Esophagus muscularis mucosa (tissue), 4 donors: ENCODE data around the gene CTIF. TPM values are rescaled to one million over a fixed set of nuclear protein-coding genes. Genes with fewer than 3 reads are reported as not detected.

ENCODE experiments used
- DNase-seq: peaks from one replicate; pipeline ENCODE4 v3.0.0-alpha.2; 2017; ENCODE audit errors: extremely low spot score
- H3K27ac ChIP-seq, 4 donors: fragments of 200-600 bp; sonication (generic); replicated peaks in 1 of 4; 1 replicate in 3 of 4; 2 replicates in 1 of 4; pipeline ENCODE4 v1.5.1; 2016 to 2019; ENCODE audit warnings: mild to moderate bottlenecking in 1 of 4
- H3K27me3 ChIP-seq, 4 donors: fragments of 200-600 bp; sonication (generic); one replicate each; pipeline versions ENCODE4 v1.5.1 to v1.6.0; 2016 to 2019
- H3K36me3 ChIP-seq, 4 donors: fragments of 200-600 bp; sonication (generic); one replicate each; pipeline ENCODE4 v1.5.1; 2016 to 2019
- H3K4me1 ChIP-seq, 4 donors: fragments of 200-600 bp; sonication (generic); one replicate each; pipeline ENCODE4 v1.5.1; 2016 to 2019
- H3K4me3 ChIP-seq, 4 donors: fragments of 200-600 bp; sonication (generic); 1 replicate in 2 of 4; 2 replicates in 2 of 4; pipeline ENCODE4 v1.5.1; 2016 to 2019; ENCODE audit warnings: mild to moderate bottlenecking in 4 of 4, moderate library complexity in 1 of 4
- H3K9me3 ChIP-seq, 4 donors: fragments of 200-600 bp; sonication (generic); 1 replicate in 3 of 4; 2 replicates in 1 of 4; pipeline ENCODE4 v1.5.1; 2016 to 2019
- EP300 ChIP-seq: sonication (generic); formaldehyde crosslinking; IDR thresholded peaks from one replicate; pipeline ENCODE4 v1.6.1; 2017; ENCODE audit warnings: antibody characterized with exemption
- POLR2A ChIP-seq: fragments of 450-650 bp; IDR thresholded peaks from one replicate; pipeline ENCODE4 v1.6.1; 2017; ENCODE audit warnings: antibody characterized with exemption, moderate library complexity, mild to moderate bottlenecking, low read depth
- POLR2AphosphoS5 ChIP-seq, 2 donors: sonication (generic); formaldehyde crosslinking; IDR thresholded peaks; one replicate each; pipeline ENCODE4 v1.6.1; 2017; ENCODE audit warnings: antibody characterized with exemption in 2 of 2
- WGBS: methylation state at CpG from one replicate; pipeline ENCODE4 v1.1.5; 2018; 5-methylcytosine and 5-hydroxymethylcytosine counted together
- intact Hi-C: fragments of 100-400 bp; cut with DNase I; formaldehyde crosslinking; loops from one replicate; pipeline ENCODE4 v1.15.1; 2023
- total RNA-seq, 4 donors: library from RNA; depleted of rRNA; stranded (reverse); fragments of >200 nt; gene quantifications; one replicate each; pipeline versions ENCODE4 v1.1.0 to v1.2.1, GENCODE V29; 2016
- TF ChIP-seq, protein P1 (sequence below), 3 experiments: fragments of 200-600 bp in 2 of 3; fragments of 450-650 bp in 1 of 3; sonication (generic) in 2 of 3; IDR thresholded peaks; one replicate each; pipeline ENCODE4 v1.5.1; 2017 to 2019; ENCODE audit warnings: antibody characterized with exemption in 3 of 3, mild to moderate bottlenecking in 2 of 3, moderate library complexity in 1 of 3

CTIF gene
- total RNA-seq, 4 donors from 2014 or later = 63.1 to 137 (median 87.7) TPM

DNA sequence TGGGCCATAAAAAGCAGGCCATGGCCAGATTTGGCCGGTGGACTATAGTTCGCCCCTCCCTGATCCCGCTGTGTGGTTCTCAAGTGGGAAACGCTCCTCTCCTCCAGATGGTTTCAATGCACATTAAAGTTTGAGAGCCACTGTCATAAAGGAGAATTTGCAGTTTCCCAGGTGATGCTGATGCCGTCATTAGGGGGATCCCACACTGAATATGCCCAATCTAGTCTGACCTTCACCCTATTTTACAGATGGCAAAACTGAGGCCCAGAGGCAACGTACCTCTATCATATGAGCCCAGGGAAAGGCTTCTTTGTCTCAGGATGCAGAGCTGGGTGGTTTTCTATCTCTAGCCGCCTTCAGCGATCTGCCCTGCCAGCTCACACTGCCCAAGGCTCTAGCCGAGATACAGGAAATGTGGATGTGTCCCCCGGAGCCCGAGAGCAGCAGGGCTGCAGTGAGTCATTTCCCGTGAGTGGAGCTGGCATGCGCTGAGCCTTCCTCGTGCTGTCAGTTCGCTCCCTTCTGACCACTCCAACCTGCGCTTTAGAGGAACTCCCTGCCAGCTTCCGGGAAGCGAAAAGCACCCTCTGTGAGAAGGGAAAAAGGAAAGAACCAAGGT lies 295.7 kb downstream of the CTIF start:
- TF ChIP-seq POLR2A = no peak
- peak; percentile 37 to 54 for TF ChIP-seq POLR2AphosphoS5 (IDR thresholded peaks at IDR 0.05)
- Histone ChIP-seq H3K9me3 (no peaks in the 10 kb centered on the region), H3K4me1 (peaks cover 33 to 41% (median 39%) of the 10 kb centered on the region in 4 donors), H3K27ac (no peak overlapping the region), H3K27me3 (no peaks in the 10 kb centered on the region), H3K36me3 (peaks cover 0 to 28% (median 9%) of the 10 kb centered on the region in 4 donors), H3K4me3 (peak overlapping the region in 1 of 4 donors; percentile 12)
- 63% methylated on average over 13 of the region's 18 CpGs for WGBS
- intact Hi-C loops = no loop called here
- no peak for DNase-seq

DNA sequence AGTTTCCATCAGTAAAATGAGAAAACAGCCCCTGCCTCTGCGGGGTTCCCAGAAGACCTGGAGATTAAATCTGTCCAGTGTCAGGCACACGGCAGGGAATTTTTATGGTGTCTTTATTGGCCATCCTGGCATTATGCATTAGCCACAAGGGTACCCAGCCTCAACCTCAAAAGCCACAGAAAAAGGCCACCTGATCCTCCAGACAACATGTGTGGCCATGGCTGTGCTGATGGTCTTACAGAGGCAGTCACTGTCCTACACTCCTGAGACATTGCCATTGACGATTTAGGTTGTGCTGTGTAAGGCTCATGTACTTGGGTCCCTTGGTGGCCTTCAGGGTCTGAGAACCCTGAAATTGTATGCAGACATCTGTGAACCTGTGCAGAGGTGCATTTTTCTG lies 296.3 kb downstream of the CTIF start:
- Histone ChIP-seq H3K36me3 (peaks cover 0 to 30% (median 9%) of the 10 kb centered on the region in 4 donors), H3K4me3 (no peak overlapping the region), H3K27ac (no peak overlapping the region), H3K4me1 (peaks cover 27 to 46% (median 34%) of the 10 kb centered on the region in 4 donors), H3K27me3 (no peaks in the 10 kb centered on the region), H3K9me3 (no peaks in the 10 kb centered on the region)
- TF ChIP-seq POLR2AphosphoS5 (IDR thresholded peaks at IDR 0.05) = no peak
- TF ChIP-seq, protein P1, sequence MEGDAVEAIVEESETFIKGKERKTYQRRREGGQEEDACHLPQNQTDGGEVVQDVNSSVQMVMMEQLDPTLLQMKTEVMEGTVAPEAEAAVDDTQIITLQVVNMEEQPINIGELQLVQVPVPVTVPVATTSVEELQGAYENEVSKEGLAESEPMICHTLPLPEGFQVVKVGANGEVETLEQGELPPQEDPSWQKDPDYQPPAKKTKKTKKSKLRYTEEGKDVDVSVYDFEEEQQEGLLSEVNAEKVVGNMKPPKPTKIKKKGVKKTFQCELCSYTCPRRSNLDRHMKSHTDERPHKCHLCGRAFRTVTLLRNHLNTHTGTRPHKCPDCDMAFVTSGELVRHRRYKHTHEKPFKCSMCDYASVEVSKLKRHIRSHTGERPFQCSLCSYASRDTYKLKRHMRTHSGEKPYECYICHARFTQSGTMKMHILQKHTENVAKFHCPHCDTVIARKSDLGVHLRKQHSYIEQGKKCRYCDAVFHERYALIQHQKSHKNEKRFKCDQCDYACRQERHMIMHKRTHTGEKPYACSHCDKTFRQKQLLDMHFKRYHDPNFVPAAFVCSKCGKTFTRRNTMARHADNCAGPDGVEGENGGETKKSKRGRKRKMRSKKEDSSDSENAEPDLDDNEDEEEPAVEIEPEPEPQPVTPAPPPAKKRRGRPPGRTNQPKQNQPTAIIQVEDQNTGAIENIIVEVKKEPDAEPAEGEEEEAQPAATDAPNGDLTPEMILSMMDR (IDR thresholded peaks at IDR 0.05) = no peak
- no peak for TF ChIP-seq POLR2A
- TF ChIP-seq EP300 = no peak
- 83% methylated on average over 3 of the region's 3 CpGs for WGBS
- intact Hi-C loops = no loop called here
- no peak for DNase-seq

DNA sequence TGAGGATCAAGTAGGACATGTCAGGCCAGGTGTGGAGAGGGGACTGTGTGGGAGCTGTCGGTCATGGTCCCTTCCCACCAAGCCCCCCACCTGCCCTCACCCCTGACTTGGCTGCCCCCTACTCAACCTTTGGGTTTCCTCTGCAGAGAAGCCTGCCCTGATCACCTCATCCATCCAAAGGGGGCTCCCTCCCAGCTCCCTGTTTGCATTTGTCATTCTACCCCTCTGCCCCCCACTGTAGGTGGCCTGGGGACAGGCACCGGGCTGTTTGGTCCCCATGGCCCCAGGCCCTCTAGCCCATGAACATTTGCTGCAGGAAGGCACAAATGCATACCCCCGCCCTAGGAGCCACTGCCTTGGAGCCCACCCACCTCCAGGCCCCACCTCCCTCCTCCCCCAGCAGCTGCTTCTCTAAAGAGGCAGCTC lies 296.9 kb downstream of the CTIF start:
- no peak for TF ChIP-seq EP300
- TF ChIP-seq POLR2AphosphoS5 (IDR thresholded peaks at IDR 0.05) = no peak
- TF ChIP-seq, protein P1 (IDR thresholded peaks at IDR 0.05) = no peak
- TF ChIP-seq POLR2A = no peak
- intact Hi-C loops = no loop called here
- Histone ChIP-seq H3K4me3 (no peak overlapping the region), H3K4me1 (peaks cover 25 to 52% (median 39%) of the 10 kb centered on the region in 4 donors), H3K27ac (no peak overlapping the region), H3K9me3 (no peaks in the 10 kb centered on the region), H3K36me3 (peaks cover 0 to 30% (median 9%) of the 10 kb centered on the region in 4 donors), H3K27me3 (no peaks in the 10 kb centered on the region)
- no peak for DNase-seq
- 88% methylated on average over 2 of the region's 3 CpGs for WGBS

DNA sequence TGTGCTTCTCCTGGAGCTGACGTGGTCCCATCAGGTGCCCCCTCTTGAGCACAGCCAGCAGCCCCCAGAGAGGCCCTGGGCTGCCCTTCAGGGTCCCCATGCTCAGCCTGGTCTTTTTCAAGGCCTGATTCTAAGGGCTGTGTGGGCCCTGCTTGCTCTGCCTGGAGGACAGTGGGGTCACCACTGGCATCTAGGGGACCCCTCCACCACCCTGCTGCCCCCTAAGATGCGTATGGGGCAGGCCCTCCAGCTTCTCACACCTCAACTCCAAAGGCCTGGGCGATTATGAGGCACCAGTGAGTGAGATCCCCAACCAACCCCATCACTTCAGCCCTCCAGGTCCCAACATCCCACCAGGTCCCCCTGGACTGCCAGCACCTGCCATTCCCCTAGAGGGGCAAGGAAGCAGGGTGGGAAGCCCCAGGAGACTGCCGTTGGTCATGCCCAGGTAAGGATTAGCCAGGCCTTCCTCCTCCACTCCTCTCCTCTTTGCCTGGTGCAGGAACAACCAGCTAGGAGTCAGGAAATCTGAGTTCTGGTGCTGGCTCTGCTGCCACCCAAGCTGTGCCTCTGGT lies 297.5 kb downstream of the CTIF start:
- Histone ChIP-seq H3K4me3 (no peak overlapping the region), H3K27ac (no peak overlapping the region), H3K4me1 (peaks cover 30 to 58% (median 44%) of the 10 kb centered on the region in 4 donors), H3K36me3 (peaks cover 0 to 30% (median 9%) of the 10 kb centered on the region in 4 donors), H3K27me3 (no peaks in the 10 kb centered on the region), H3K9me3 (no peaks in the 10 kb centered on the region)
- TF ChIP-seq POLR2A (no peak), EP300 (no peak), POLR2AphosphoS5 (IDR thresholded peaks at IDR 0.05) (no peak)
- TF ChIP-seq, protein P1 (IDR thresholded peaks at IDR 0.05) = no peak
- intact Hi-C loops = no loop called here
- 93% methylated on average over 3 of the region's 4 CpGs for WGBS
- DNase-seq = no peak

DNA sequence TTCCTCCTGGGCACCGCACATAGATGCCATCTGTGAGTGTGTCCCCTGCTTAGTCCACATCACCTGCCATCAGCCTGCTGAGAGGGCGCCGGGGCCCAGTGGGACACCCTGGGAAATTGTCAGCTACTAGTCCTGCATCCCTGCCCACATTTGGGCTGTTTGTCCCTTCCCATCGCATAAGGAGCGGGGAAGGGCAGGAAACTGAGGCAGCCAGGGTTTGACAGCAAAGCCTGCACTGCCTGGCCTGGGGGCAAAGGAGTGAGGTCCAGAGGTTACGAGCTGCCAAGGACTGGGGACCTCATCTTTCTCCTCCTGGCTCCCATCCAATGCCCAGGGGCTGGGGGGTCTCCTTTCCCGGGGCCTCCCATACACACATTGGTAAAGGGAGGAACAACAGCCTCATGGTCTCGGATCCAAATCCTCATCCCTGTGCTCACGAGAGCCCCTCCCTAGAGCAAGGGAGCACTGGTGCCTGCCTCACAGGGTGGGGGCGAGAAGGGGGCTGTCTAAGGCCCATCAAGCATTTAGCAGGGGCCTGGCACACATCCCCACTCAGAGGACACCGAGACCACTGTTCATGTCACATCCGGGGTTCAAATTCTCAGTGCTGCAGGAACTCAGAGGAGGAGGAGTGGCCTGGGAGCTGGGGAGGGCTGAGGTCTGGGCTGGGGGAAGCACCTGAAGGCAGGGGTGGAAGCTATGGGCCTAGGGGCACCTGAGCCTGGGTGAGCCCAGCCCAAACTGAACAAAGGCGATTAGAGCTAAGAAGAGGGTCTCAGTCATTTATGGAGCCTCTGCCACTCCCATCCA lies 298.2 kb downstream of the CTIF start:
- peaks cover 36 to 65% (median 51%) of the 10 kb centered on the region in 4 donors for H3K4me1 ChIP-seq
- intact Hi-C loops = no loop called here

More for the DNA sequence above, 298.2 kb downstream of the CTIF start:
- H3K9me3 ChIP-seq = no peaks in the 10 kb centered on the region
- TF ChIP-seq POLR2A (no peak), EP300 (no peak), POLR2AphosphoS5 (IDR thresholded peaks at IDR 0.05) (no peak)
- TF ChIP-seq, protein P1 (IDR thresholded peaks at IDR 0.05) = no peak
- no peak overlapping the region for H3K27ac ChIP-seq
- no peaks in the 10 kb centered on the region for H3K27me3 ChIP-seq
- DNase-seq = no peak
- WGBS = 93% methylated on average over 10 of the region's 13 CpGs
- peaks cover 0 to 30% (median 9%) of the 10 kb centered on the region in 4 donors for H3K36me3 ChIP-seq
- no peak overlapping the region for H3K4me3 ChIP-seq
